Vagina (tissue), 2 donors: ENCODE measurements around the gene PRND.

ENCODE experiments used
- CTCF ChIP-seq, 3 experiments: fragments of 450-650 bp in 2 of 3; fragments of 200-600 bp in 1 of 3; sonication (generic) in 1 of 3; IDR thresholded peaks; one replicate each; pipeline ENCODE4 v1.5.1; 2017 to 2019; ENCODE audit warnings: antibody characterized with exemption in 3 of 3, mild to moderate bottlenecking in 2 of 3, moderate library complexity in 2 of 3
- POLR2AphosphoS5 ChIP-seq, 2 donors: sonication (generic); formaldehyde crosslinking; IDR thresholded peaks; one replicate each; pipeline ENCODE4 v1.9.0; 2017; ENCODE audit warnings: antibody characterized with exemption in 2 of 2, mild to moderate bottlenecking in 2 of 2, low read depth in 1 of 2; ENCODE audit not compliant: insufficient read depth in 1 of 2

- TF ChIP-seq CTCF (IDR thresholded peaks at IDR 0.05), result no peak
- no peak for TF ChIP-seq POLR2AphosphoS5 (IDR thresholded peaks at IDR 0.05; ENCODE audit: insufficient read depth in 1 of 2, low read depth in 1 of 2)
Observed at GRCh38 chr20:4677846-4678245, 43.9 kb upstream of the PRND start.
